ENCODE results near the gene HSPH1. TPM values are rescaled to one million over a fixed set of nuclear protein-coding genes. Genes with fewer than 3 reads are reported as not detected.

Gene HSPH1
- total and polyA plus RNA-seq, 2 of the 8 experiments (the other 6 are each of a cell fraction or from before 2014, with no cell fraction given) = 14.2 to 145 TPM

DNA sequence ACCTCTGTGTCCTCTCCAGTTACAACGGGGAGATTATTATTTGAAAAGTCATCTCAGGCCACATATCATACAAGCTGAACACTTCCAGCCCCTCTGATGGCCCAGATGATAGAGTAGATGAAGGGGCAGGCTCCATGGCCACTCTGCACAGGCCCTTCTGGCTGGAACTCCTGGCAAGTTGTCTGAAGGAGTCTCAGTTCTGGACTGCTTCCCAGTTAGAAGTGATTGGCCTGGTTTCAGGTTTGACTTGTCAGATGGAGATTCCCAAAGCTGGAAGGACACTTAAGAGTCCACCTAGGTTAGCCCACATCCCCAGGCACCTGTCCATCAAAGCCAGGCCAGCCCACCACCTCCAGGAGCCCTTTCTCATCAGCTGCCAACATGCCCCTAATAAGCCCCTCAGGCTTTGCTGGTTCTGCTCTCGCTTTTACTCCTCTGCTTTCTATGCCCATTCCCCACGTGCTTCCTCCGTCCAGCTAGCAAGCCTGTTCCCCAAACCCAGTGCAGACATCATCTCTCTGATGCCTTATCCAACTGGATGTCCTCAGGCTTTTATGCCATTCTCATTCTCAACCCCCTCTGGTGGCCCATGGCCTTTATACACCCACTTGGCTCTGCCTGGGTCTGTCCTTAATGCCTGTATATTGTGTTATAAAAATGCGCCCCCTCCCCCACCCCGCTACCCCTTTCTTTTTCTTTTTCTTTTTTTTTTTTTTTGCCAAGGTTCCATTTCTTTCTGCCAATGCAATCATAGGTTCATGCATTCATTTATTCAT, 56.5 kb downstream of the HSPH1 start (continued):
- no peak for TF ChIP-seq BCL11A (IDR thresholded peaks at IDR 0.05; ENCODE audit: low read depth in 2 of 2, low read length in 2 of 2)
- TF ChIP-seq EZH2 (IDR thresholded peaks at IDR 0.05; ENCODE audit: low read depth, low read length, severe bottlenecking) = no peak
- TF ChIP-seq ASH2L (IDR thresholded peaks at IDR 0.05; ENCODE audit: low read length) = no peak
- TF ChIP-seq, protein P1, sequence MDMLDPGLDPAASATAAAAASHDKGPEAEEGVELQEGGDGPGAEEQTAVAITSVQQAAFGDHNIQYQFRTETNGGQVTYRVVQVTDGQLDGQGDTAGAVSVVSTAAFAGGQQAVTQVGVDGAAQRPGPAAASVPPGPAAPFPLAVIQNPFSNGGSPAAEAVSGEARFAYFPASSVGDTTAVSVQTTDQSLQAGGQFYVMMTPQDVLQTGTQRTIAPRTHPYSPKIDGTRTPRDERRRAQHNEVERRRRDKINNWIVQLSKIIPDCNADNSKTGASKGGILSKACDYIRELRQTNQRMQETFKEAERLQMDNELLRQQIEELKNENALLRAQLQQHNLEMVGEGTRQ (IDR thresholded peaks at IDR 0.05; ENCODE audit: low read length) = no peak
- TF ChIP-seq POLR2AphosphoS5 (IDR thresholded peaks at IDR 0.05; ENCODE audit: low read depth, low read length) = no peak

Measured in H1 (cell line).